DMS153 (cell line): ENCODE results near the gene TSC2.

Experiments used
- DNase-seq: peaks from one replicate; lab custom pipeline; 2025; lab: John Stamatoyannopoulos, UW

TSC2 gene

GRCh38 chr16:2070576-2071453 lies 23.0 kb downstream of the TSC2 start:
- DNase-seq = no peak

- no peak for DNase-seq
These were observed 23.8 kb downstream of the TSC2 start for GRCh38 chr16:2071454-2072202.

GRCh38 chr16:2072926-2073325 lies 25.1 kb downstream of the TSC2 start:
- DNase-seq = no peak

- DNase-seq = no peak
These were observed 26.3 kb downstream of the TSC2 start for GRCh38 chr16:2074071-2074470.

GRCh38 chr16:2075631-2076030 lies 27.8 kb downstream of the TSC2 start:
- DNase-seq = no peak

GRCh38 chr16:2076072-2076865 lies 28.5 kb downstream of the TSC2 start:
- DNase-seq = no peak

- DNase-seq = no peak
These were observed 29.2 kb downstream of the TSC2 start for GRCh38 chr16:2077016-2077415.

- DNase-seq = no peak
These were observed 29.9 kb downstream of the TSC2 start for GRCh38 chr16:2077696-2078095.

GRCh38 chr16:2078096-2078495 lies 30.3 kb downstream of the TSC2 start:
- no peak for DNase-seq

- no peak for DNase-seq
These were observed 30.9 kb downstream of the TSC2 start for GRCh38 chr16:2078691-2079090.

GRCh38 chr16:2079311-2079800 lies 31.6 kb downstream of the TSC2 start:
- no peak for DNase-seq

GRCh38 chr16:2079991-2080390 lies 32.2 kb downstream of the TSC2 start:
- no peak for DNase-seq

- DNase-seq = peak; percentile 43
These were observed 33.7 kb downstream of the TSC2 start for GRCh38 chr16:2081201-2082084.

- DNase-seq = peak; percentile 93
These were observed 34.6 kb downstream of the TSC2 start for GRCh38 chr16:2082171-2082982.

GRCh38 chr16:2082983-2083364 lies 35.2 kb downstream of the TSC2 start:
- no peak for DNase-seq

GRCh38 chr16:2083409-2083808 lies 35.6 kb downstream of the TSC2 start:
- DNase-seq = no peak

GRCh38 chr16:2083876-2084780 lies 36.3 kb downstream of the TSC2 start:
- DNase-seq = no peak

- no peak for DNase-seq
These were observed 37.3 kb downstream of the TSC2 start for GRCh38 chr16:2084895-2085625.

GRCh38 chr16:2085669-2086068 lies 37.9 kb downstream of the TSC2 start:
- DNase-seq = no peak
